HG03135 (cell line): Measurements from ENCODE around the gene AGA.
A peak's percentile ranks its signal among the peaks of the same experiment; 100 is the strongest.

ENCODE experiments used
- ATAC-seq: cut with Tn5 transposase; IDR thresholded peaks from one replicate; pipeline ENCODE4 v1.9.1; 2021; ENCODE audit warnings: mild to moderate bottlenecking, moderate library complexity; ENCODE audit not compliant: unreplicated experiment

Gene AGA

DNA sequence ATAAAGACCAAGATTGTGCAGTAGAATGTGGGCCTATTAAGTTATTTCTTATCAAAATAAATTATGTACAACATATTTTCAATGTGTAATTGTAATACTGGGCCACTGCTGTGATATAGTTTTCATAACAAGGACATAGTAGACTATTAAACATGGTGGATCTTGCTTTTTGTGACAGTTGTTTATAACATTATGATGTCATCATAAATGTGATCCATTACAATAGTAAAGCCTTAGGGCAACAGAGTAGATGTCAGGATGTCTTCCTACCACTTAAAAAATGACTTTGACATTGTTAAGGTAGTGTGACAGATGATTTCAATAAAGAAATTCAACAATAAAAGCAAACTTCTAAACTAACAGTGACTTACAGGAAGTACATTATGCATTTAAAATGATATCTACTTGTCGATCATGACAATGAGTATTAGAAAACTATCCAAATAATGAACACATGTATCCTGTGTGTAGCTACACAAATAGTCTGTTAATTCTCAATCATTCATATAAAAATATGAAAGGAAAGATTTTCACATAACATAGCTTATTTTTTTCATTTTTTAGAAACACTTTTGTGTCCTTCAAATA is 5.3 kb upstream of the AGA start:
- ATAC-seq = no peak

GRCh38 chr4:177446586-177446985 is 4.3 kb upstream of the AGA start:
- no peak for ATAC-seq

DNA sequence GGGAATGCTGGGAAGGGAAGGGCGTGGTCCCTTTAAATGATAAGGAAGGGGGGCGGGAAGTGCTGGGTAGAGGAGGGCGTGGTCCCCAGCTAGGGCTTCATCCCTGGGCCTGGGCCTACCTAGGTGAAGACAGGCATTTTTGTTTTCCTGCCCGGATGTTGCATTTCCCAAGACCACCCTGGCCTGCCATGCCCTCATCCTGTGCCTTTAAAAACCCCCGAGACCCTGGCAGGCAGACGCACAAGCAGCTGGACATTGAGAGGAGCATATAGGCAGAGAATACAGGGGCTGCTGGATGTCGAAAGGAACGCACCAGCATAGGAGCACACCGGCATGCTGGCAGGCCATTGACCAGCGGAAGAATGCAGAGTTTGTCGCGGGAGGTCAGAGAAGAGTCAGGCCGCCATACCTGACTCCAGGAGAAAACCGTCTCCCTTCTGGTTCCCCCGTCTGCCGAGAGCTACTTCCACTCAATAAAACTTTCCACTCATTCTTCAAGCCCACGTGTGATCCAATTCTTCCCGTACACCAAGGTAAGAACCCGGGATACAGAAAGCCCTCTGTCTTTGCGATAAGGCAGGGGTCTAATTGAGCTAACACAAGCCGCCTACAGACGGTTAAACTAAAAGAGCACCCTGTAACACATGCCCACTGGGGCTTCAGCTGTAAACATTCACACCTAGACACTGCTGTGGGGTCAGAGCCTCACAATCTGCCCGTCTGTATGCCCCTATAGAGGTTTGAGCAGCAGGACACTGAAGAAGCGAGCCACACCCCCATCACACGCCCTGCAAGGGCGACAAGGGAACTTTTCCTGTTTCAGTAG is 2.9 kb upstream of the AGA start:
- ATAC-seq = no peak

DNA sequence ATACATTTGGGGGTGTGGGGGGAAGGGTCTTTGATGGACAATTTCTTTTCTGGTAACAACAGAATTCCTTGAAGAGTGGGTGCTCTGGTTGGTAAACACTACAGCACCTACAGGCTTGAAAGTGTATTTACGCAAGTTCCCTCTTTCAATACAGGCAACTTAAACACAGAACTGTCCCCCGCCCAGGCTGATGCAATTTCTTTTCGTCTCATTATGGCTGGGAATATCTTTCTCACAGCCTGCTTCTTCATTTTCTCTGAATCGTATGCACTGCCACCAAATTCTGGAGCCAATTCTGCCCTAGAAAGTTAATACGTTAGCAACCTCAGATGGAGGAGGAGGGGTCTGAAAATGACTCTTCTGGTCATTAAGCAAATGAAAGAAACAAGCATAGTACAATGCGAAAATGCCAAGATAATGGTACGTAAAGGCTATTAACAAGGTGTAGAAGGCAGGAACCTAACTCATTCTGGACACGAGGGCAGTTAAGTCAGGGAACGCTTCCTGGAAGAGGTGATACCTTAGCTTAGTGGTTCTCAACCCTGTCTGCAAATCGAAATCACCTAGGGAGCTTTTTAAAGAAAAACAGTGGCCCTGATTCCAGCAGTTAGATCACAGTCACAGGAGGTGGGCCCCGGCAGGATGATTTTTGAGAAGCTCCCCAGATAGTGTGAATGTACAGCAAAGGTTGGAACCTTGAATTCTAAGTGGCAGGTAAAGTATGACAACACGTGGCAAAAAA is 1.0 kb downstream of the AGA start:
- peak; percentile 38 for ATAC-seq

- no peak for ATAC-seq
These were observed 5.8 kb downstream of the AGA start for GRCh38 chr4:177436456-177436855.

- ATAC-seq = no peak
These were observed 7.6 kb downstream of the AGA start for GRCh38 chr4:177434667-177435066.

DNA sequence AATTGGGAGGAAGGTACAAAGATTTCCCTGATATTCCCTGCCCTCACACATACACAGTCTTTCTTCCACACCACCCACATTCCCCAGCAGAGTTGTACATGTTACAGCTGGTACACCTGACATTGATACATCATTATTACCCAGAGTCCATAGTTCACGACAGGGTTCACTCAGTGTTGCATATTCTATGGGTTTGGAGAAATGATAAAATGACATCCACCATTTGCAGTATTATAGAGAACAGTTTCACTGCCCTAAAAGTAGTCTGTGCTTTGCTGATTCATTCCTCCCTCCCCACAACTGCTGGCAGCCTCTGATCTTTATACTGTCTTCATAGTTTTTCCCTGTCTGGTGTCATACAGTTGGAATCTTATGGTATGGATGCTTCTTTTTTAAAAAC is 15.0 kb downstream of the AGA start:
- no peak for ATAC-seq

DNA sequence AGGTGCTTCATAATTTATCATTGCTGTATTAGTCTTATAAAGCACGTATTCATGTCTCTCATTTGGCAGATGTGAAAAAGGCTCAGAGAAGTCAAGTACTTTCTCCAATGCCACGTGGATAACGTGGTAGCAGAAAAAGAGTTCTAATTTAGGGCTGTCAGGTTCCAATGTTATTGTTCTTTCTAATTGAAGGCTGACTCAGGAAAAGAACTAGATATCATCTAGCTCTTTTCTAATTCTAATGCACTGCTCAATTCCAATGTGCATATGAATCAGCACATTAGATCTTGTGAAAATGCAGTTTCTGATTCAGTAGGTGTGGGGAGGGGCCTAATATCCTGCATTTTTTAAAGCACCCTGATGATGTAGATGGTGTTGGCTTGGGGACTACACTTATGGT is 22.8 kb downstream of the AGA start:
- ATAC-seq = no peak

- no peak for ATAC-seq
These were observed 28.6 kb downstream of the AGA start for GRCh38 chr4:177413656-177414055.

GRCh38 chr4:177413076-177413475 is 29.2 kb downstream of the AGA start:
- no peak for ATAC-seq

- ATAC-seq = no peak
These were observed 30.2 kb downstream of the AGA start for GRCh38 chr4:177411996-177412395.

DNA sequence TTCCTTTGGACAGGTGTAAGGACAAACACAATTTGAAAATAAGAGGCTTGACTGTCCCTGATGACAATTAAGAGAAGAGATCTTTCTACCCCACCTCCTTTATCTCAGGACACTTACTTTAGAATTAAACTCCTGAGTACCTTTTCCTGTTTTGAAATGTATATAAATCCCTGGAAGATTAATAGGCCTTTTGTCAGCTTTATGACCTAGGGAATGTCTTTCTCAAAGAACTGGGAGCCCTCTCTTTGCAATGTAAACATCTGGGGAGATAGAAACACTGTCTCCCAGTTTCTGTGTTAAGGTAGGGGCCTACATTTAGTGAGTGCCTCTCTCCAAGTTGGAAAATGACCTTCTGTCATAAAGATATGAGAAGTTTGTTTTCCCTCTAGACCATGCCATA is 31.7 kb downstream of the AGA start:
- no peak for ATAC-seq

DNA sequence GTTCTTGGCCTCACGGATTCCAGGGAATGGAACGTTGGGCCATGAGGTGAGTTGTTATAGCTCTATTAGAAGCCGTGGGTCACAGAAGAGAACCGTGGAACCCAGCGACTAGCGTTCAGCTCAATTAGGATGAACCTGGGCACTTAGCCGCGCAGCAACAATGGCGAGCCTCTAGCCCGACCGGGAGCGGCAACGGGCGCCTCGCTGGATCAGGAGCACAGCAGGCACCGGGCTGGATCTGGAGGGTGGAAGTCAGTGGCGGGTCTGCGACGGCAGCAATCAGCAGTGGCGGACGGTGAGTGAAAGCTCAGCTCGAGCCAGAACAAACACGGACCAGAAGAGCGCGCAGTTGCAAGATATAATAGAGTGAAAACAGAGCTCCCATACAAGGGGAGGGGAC is 34.2 kb downstream of the AGA start:
- no peak for ATAC-seq

DNA sequence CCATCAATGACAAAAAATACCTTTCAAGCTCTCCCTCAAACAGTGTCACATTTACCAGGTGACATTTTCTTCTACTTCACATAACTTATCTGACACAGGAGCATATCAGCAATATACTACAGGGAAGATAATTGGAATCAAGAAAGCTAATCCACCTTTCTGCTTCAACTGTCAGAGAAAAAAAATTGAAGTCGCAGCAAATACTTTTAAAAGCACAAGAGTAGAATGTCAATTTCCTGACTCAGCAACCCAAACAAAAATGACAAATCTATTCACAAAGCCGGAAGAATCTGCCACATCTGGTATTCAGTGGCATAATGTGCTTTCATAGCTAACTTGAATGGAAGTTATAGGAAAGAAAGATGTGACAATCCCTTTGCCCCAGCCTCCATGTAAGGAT is 36.7 kb downstream of the AGA start:
- no peak for ATAC-seq

- no peak for ATAC-seq
These were observed 37.3 kb downstream of the AGA start for GRCh38 chr4:177404986-177405385.

- no peak for ATAC-seq
These were observed 37.9 kb downstream of the AGA start for GRCh38 chr4:177404342-177404741.

DNA sequence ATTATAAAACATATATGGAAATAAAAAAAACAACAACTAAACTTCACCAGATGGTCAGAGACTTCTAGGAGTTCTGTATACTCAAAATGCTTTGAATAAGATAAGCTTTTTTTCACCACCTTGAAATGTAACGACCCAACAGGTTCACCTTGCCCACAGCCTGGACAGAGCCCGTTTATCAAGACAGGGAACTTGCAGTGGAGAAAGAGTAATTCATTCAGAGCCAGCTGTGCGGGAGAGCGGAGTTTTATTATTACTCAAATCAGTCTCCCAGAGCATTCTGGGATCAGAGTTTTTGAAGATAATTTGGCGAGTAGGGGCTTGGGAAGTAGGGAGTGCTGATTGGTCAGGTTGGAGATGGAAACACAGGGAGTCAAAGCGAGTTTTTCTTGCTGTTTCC is 38.5 kb downstream of the AGA start:
- no peak for ATAC-seq

DNA sequence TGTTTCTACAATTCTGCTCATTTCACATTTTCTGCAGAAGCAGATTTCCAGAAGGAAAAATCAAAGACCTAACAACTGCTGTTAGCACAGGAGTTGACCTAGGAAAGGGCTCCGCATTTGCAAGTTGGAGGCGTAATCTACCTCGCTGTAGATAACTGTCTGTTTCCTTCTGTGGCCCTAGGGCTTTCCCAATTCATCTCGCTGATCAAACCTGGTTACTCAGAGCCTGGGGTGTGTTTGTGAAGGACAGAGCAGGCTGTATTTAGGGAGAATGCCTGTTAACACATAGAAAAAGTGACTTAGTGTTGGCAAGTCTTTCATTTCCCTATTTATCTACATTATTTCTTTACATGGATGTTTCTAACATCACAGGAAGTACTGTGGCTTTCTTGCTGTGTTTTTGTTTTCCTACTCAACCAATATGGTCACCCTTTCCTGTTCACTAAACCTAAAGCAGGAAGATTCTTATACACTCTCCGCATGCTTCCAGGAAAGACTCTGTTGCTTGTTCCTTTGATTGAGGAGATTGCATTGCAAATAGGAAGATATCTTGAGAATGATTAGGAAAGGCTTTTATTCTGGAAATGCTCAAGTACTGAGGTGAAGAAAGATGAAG is 40.5 kb downstream of the AGA start:
- no peak for ATAC-seq

DNA sequence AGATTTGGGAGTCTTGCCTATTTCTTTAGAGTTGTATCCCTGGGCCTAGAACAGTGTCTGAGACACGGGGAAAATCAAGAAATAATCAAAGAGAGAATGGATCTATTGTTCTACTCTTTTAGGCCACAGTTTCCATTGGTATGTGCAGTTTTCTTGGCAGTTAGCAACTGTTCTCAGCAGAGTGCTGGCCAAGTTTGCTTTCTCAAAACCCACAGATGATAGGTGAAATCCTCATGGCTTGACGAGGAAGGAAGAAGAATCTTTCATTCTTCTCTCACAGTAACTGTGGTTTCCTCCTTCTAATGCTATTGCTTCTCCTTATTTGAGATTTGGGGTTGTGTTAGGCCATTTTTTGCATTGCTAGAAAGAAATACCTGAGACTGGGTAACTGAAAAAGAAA is 42.2 kb downstream of the AGA start:
- no peak for ATAC-seq

DNA sequence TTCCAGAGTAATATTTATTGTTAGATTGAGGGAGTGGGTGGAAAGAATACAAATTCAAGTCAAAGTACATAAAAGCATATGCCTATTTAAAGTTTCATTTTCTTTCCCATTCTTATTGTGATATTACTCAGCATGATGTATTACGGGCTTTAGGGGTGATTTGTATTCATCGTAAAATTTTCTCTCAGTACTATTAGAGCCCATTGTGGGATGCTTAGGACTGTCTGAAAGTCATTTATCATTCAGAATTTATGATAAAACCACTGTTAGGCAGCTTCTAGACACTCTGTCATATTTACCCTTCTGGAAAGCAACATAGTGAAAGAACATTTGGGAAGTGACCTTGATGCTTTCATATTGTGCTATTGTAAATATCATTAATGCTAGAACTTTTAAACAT is 45.9 kb downstream of the AGA start:
- no peak for ATAC-seq

DNA sequence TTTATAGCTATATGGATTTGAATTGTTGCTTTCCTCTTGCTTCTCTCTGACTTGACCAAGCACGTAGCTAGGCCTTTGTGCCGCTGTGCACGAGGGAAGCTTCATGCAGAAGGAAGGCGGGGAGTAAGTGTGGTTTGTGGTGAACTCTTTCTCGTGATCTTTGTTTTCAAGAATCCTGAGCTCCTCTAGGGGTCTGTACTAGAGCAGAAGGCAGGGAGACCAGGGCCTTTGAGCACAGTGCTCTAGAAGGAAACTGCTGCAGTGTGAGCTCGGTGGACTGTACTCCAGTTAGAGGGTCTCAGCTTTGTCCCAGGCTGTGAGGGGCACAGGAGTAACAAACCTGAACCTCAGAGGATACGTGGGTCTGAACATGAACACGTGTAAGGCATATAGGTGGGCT is 49.0 kb downstream of the AGA start:
- peak; percentile 66 for ATAC-seq

GRCh38 chr4:177391953-177392352 is 50.3 kb downstream of the AGA start:
- ATAC-seq = no peak
